ENCODE results near the gene BCL2L11. TPM values are rescaled to one million over a fixed set of nuclear protein-coding genes. Genes with fewer than 3 reads are reported as not detected.
"Not testable (repeated sequence)": the region's sequence is repeated elsewhere in the genome, so short reads cannot be mapped to it uniquely, and the experiment has no call there.

BCL2L11 gene, protein sequence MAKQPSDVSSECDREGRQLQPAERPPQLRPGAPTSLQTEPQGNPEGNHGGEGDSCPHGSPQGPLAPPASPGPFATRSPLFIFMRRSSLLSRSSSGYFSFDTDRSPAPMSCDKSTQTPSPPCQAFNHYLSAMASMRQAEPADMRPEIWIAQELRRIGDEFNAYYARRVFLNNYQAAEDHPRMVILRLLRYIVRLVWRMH
- total RNA-seq, result 10 to 100 TPM in 3 of 4 donors, 1 to 10 TPM in 1; 8.9 to 27.0 (median 18.0) TPM

DNA sequence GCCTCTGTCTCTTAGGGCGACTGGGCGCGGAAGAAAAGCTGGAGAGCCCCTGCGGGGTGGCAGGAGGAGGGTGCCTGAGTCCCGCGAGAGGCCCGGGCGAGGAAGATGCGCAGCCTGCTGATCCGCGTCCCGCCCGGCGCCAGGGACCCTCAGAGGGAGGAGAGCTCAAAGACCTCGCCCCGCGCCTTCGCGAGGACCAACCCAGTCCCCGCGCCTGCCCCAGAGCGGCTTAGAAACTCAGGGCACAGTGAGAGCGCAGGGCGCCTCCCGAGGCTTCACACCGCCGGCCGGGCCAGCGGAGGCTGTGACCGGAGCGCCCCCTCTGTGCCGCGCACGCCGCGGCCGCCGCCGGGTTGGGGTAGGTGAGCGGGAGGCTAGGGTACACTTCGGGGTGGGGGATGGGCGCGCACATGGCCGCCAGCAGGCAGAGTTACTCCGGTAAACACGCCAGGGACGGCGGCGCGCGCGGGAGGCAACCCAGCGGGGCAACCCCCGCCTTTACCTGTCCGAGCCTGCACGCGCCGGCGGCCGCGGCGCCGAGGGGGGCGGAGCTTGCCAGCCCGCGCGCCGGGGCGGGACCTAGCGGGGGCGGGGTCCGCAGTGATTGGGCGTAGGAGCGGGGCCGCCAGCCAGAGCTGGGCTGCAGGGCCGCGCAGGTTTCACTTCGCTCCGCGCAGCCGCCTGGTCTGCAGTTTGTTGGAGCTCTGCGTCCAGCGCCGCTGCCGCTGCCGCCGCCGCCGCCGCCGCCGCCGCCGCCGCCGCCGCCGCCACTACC is at the start of gene BCL2L11:
BCL2L11 (plus strand) TSS at position 662 of the 775 bp plus-strand sequence. CDS start 2,832 bp downstream, outside the sequence.
- Histone ChIP-seq H3K4me1 (peaks cover 57% of the 10 kb centered on the region), H3K9me3 (no peaks in the 10 kb centered on the region), H3K36me3 (peaks cover 4% of the 10 kb centered on the region), H3K27ac (peak within 1 kb of the TSS; percentile 89), H3K4me3 (peak within 1 kb of the TSS; percentile 91), H3K27me3 (peaks cover 19% of the 10 kb centered on the region)
- no peak for TF ChIP-seq EP300 (IDR thresholded peaks at IDR 0.05)
- TF ChIP-seq POLR2AphosphoS5 (IDR thresholded peaks at IDR 0.05), result no peak
- TF ChIP-seq POLR2A (IDR thresholded peaks at IDR 0.05), result peak; percentile 66 to 89
- TF ChIP-seq, protein P1, sequence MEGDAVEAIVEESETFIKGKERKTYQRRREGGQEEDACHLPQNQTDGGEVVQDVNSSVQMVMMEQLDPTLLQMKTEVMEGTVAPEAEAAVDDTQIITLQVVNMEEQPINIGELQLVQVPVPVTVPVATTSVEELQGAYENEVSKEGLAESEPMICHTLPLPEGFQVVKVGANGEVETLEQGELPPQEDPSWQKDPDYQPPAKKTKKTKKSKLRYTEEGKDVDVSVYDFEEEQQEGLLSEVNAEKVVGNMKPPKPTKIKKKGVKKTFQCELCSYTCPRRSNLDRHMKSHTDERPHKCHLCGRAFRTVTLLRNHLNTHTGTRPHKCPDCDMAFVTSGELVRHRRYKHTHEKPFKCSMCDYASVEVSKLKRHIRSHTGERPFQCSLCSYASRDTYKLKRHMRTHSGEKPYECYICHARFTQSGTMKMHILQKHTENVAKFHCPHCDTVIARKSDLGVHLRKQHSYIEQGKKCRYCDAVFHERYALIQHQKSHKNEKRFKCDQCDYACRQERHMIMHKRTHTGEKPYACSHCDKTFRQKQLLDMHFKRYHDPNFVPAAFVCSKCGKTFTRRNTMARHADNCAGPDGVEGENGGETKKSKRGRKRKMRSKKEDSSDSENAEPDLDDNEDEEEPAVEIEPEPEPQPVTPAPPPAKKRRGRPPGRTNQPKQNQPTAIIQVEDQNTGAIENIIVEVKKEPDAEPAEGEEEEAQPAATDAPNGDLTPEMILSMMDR (IDR thresholded peaks at IDR 0.05), result peak in 1 of 2 donors; percentile 11
- 6% methylated on average over 3 of the region's 98 CpGs for WGBS
- DNase-seq (ENCODE audit: low spot score in 2 of 2), result peak; percentile 89 to 94

DNA sequence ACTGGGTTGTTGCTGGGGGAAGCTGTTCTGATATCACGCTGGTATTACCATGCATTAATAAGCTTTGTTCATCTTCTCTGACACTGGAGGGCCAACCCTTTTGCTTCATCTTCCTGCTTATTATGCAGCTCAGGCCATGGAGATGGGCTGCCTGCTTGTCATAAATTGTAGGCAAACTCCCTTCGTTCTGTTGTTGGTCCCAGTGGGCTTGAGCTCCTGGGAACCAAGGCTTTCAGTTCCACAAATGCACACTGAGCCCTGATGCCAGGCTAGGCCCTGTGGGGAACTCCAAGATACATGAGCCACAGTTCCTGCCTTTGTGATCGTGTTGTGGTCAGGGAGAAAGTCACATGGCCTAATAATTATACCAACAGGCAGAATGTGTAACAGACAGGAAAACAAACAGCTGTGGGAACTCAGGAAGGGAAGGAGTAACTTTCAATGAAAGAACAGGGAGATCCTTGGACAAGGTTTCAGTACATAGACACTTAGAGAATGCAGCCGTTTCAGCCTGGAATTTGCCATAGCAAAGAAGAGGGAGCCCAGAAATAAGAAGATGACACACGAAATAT is 49.0 kb upstream of the BCL2L11 start:
- peaks cover 22% of the 10 kb centered on the region for H3K4me1 ChIP-seq
- WGBS, result 39% methylated on average over 5 of the region's 5 CpGs
- H3K4me3 ChIP-seq, result no peak overlapping the region
- no peaks in the 10 kb centered on the region for H3K9me3 ChIP-seq
- no peak for TF ChIP-seq POLR2AphosphoS5 (IDR thresholded peaks at IDR 0.05)
- no peak for TF ChIP-seq EP300 (IDR thresholded peaks at IDR 0.05)
- no peak for TF ChIP-seq POLR2A (IDR thresholded peaks at IDR 0.05)
- TF ChIP-seq, protein P1 (IDR thresholded peaks at IDR 0.05), result no peak
- peak overlapping the region; percentile 55 for H3K27ac ChIP-seq
- no peaks in the 10 kb centered on the region for H3K27me3 ChIP-seq
- no peak for DNase-seq (ENCODE audit: low spot score in 2 of 2)
- no peaks in the 10 kb centered on the region for H3K36me3 ChIP-seq

DNA sequence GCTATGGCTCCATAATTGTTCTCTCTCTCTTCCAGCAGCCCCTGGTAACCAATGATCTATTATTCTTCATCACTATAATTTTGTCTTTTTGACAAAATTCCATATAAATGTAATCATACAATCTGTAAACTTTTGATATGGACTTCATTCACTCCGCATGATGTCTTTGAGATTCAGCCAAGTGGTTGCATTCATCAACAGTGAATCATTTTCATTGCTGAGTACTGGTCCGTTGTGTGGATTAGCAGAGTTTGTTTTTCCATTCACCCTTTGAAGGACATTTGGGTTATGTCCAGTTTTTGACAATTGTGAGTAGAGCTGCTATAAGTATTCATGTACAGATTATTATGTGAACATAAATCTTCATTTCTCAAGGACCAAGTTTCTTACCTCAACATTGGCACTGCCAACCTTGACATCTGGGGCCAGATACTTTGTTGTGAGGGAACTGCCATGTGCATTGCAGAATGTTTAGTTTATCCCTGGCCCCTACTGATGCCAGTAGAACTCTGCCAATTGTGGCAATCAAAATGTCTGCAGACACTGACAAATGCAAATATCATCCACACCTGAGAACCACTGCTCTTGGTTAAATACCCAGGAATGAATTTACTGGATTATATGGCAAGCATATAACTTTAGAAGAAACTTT is 48.4 kb upstream of the BCL2L11 start:
- H3K4me1 ChIP-seq, result peaks cover 22% of the 10 kb centered on the region
- H3K4me3 ChIP-seq, result no peak overlapping the region
- peak overlapping the region; percentile 55 for H3K27ac ChIP-seq
- DNase-seq (ENCODE audit: low spot score in 2 of 2), result no peak
- no peak for TF ChIP-seq POLR2A (IDR thresholded peaks at IDR 0.05)
- TF ChIP-seq, protein P1 (IDR thresholded peaks at IDR 0.05), result no peak
- TF ChIP-seq EP300 (IDR thresholded peaks at IDR 0.05), result no peak
- TF ChIP-seq POLR2AphosphoS5 (IDR thresholded peaks at IDR 0.05), result no peak
- 23% methylated on average over 2 of the region's 2 CpGs for WGBS
- no peaks in the 10 kb centered on the region for H3K36me3 ChIP-seq
- no peaks in the 10 kb centered on the region for H3K27me3 ChIP-seq
- H3K9me3 ChIP-seq, result no peaks in the 10 kb centered on the region

DNA sequence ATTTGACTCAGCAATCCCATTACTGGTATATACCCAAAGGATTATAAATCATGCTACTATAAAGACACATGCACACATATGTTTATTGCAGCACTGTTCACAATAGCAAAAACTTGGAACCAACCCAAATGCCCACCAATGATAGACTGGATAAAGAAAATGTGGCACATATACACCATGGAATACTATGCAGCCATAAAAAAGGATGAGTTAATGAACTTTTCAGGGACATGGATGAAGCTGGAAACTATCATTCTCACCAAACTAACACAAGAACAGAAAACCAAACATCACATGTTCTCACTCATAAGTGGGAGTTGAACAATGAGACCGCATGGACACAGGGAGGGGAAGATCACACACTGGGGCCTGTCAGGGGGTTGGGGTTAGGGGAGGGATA is 38.1 kb upstream of the BCL2L11 start:
- 0% methylated on average over 1 of the region's 1 CpG for WGBS
- not testable (repeated sequence) for H3K9me3 ChIP-seq; H3K4me3 ChIP-seq; H3K27ac ChIP-seq; DNase-seq (ENCODE audit: low spot score in 2 of 2); H3K36me3 ChIP-seq; H3K4me1 ChIP-seq
- H3K27me3 ChIP-seq, result peaks cover 11% of the 10 kb centered on the region

DNA sequence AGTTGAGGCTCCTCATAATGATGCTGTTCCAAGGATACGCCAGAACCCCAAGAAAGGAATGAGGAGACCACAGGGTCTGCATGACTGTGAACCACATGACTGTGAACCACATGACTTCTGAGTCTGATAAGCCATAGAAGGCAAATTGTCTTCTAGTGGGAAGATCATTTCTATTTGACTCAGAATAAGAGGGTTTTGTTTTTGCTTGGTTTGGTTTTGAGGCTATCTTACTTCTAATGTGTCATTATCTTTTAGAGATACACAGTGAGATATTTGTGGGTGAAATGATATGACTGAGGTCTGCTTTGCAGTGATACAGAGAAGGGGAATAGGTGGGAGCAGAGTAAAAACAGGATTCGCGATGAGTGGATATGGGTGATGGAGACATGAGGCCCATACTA is 28.9 kb upstream of the BCL2L11 start:
- WGBS, result 91% methylated on average over 3 of the region's 3 CpGs
- Histone ChIP-seq H3K9me3 (no peaks in the 10 kb centered on the region), H3K36me3 (no peaks in the 10 kb centered on the region), H3K27ac (no peak overlapping the region), H3K4me3 (no peak overlapping the region), H3K27me3 (no peaks in the 10 kb centered on the region), H3K4me1 (no peaks in the 10 kb centered on the region)
- TF ChIP-seq, protein P1 (IDR thresholded peaks at IDR 0.05), result no peak
- TF ChIP-seq POLR2AphosphoS5 (IDR thresholded peaks at IDR 0.05), result no peak
- TF ChIP-seq POLR2A (IDR thresholded peaks at IDR 0.05), result no peak
- no peak for TF ChIP-seq EP300 (IDR thresholded peaks at IDR 0.05)
- DNase-seq (ENCODE audit: low spot score in 2 of 2), result no peak
